SJCRH30 (cell line): ENCODE measurements around the gene TTC28. TPM values are rescaled to one million over a fixed set of nuclear protein-coding genes. Genes with fewer than 3 reads are reported as not detected.

Experiments
- DNase-seq, 2 experiments: peaks; one replicate each; pipeline ENCODE4 v3.0.0-alpha.2; 2015 to 2020
- H3K27ac ChIP-seq: fragments of 250-450 bp; sonication (Bioruptor Pico); 2 replicates; pipeline ENCODE4 v1.5.1; 2020; ENCODE audit warnings: mild to moderate bottlenecking, moderate library complexity
- H3K27me3 ChIP-seq: fragments of 250-450 bp; sonication (Bioruptor Pico); 2 replicates; pipeline ENCODE4 v1.5.1; 2020; ENCODE audit warnings: mild to moderate bottlenecking, moderate library complexity
- H3K36me3 ChIP-seq: fragments of 250-450 bp; sonication (Bioruptor Pico); 2 replicates; pipeline ENCODE4 v1.5.1; 2020; ENCODE audit warnings: mild to moderate bottlenecking, moderate library complexity
- H3K4me1 ChIP-seq: fragments of 250-450 bp; sonication (Bioruptor Pico); 2 replicates; pipeline ENCODE4 v1.5.1; 2020; ENCODE audit warnings: mild to moderate bottlenecking, moderate library complexity
- H3K4me3 ChIP-seq: fragments of 250-450 bp; sonication (Bioruptor Pico); 2 replicates; pipeline ENCODE4 v1.5.1; 2020; ENCODE audit warnings: mild to moderate bottlenecking, moderate library complexity
- H3K9me3 ChIP-seq: fragments of 250-450 bp; sonication (Bioruptor Pico); replicated peaks from 2 replicates; pipeline ENCODE4 v1.5.1; 2020; ENCODE audit warnings: mild to moderate bottlenecking, moderate library complexity
- total RNA-seq: library from RNA; depleted of rRNA; stranded (reverse); fragments of >200 nt; shearing (Covaris generic); gene quantifications from 2 replicates; pipeline ENCODE4 v1.2.3, GENCODE V29; 2014

TTC28 gene
- total RNA-seq, 1 experiment from 2014 or later, result 12.8 TPM

- no peak overlapping the region for H3K27ac ChIP-seq
Observed at GRCh38 chr22:28027453-28028448, 651.9 kb downstream of the TTC28 start.

DNA sequence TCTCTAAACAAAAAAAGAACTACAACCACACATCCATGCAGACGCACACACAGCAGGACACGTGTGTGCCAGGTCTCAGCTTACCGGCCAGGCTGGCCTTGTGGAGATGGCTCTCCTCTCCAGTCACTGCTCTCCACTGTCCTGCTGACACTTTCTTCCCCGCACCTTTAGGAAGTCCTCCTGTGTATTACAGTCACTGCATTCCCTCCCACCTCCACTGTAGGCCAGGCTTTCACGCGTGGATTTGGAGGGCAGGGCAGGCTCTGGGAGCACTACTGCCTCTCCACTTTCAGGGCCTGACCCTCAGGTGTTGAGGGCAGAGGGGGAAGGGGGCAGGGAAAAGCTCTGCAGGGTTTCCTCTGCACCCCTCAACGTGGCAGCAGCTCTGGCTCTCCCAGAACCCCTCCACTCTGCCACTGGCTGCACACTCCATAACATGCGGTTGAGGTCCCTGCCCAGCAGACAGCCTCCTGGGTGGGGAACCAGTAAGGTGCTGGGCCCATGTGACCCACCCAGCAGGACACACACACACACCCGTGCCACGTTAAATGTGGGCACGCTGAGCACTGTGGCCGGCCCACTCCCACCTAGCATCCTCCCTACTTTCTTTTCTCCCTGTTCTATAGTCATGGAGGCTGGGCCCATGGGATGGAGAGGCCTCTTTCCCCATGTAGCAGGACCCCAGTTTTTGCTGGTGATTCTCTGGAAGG lies 653.6 kb downstream of the TTC28 start:
- Histone ChIP-seq H3K4me3 (no peak overlapping the region), H3K9me3 (no peaks in the 10 kb centered on the region), H3K4me1 (peaks cover 11% of the 10 kb centered on the region), H3K27ac (no peak overlapping the region), H3K36me3 (no peaks in the 10 kb centered on the region), H3K27me3 (no peaks in the 10 kb centered on the region)
- no peak for DNase-seq

More at GRCh38 chr22:28027453-28028448, 651.9 kb downstream of the TTC28 start:
- Histone ChIP-seq H3K27me3 (no peaks in the 10 kb centered on the region), H3K36me3 (no peaks in the 10 kb centered on the region), H3K4me1 (no peaks in the 10 kb centered on the region), H3K9me3 (no peaks in the 10 kb centered on the region), H3K4me3 (no peak overlapping the region)
- DNase-seq, result no peak

- no peak for DNase-seq
- Histone ChIP-seq H3K9me3 (no peaks in the 10 kb centered on the region), H3K4me1 (peaks cover 16% of the 10 kb centered on the region), H3K27me3 (no peaks in the 10 kb centered on the region), H3K4me3 (no peak overlapping the region), H3K36me3 (no peaks in the 10 kb centered on the region), H3K27ac (no peak overlapping the region)
Observed at GRCh38 chr22:28025333-28025732, 654.3 kb downstream of the TTC28 start.

- H3K36me3 ChIP-seq, result no peaks in the 10 kb centered on the region
- H3K9me3 ChIP-seq, result no peaks in the 10 kb centered on the region
- H3K4me3 ChIP-seq, result no peak overlapping the region
- no peak overlapping the region for H3K27ac ChIP-seq
- H3K4me1 ChIP-seq, result peaks cover 20% of the 10 kb centered on the region
- peak in 1 of 2 experiments; percentile 19 for DNase-seq
- H3K27me3 ChIP-seq, result no peaks in the 10 kb centered on the region
Observed at GRCh38 chr22:28024422-28024888, 655.2 kb downstream of the TTC28 start.

GRCh38 chr22:28023774-28024173 lies 655.9 kb downstream of the TTC28 start:
- no peak overlapping the region for H3K27ac ChIP-seq

GRCh38 chr22:28023036-28023435 lies 656.6 kb downstream of the TTC28 start:
- H3K27me3 ChIP-seq, result no peaks in the 10 kb centered on the region
- no peak overlapping the region for H3K27ac ChIP-seq
- DNase-seq, result no peak
- H3K4me3 ChIP-seq, result no peak overlapping the region
- H3K36me3 ChIP-seq, result no peaks in the 10 kb centered on the region
- no peaks in the 10 kb centered on the region for H3K9me3 ChIP-seq
- peaks cover 28% of the 10 kb centered on the region for H3K4me1 ChIP-seq

More at GRCh38 chr22:28023774-28024173, 655.9 kb downstream of the TTC28 start:
- Histone ChIP-seq H3K9me3 (no peaks in the 10 kb centered on the region), H3K4me1 (peaks cover 27% of the 10 kb centered on the region), H3K27me3 (no peaks in the 10 kb centered on the region), H3K4me3 (no peak overlapping the region), H3K36me3 (no peaks in the 10 kb centered on the region)
- no peak for DNase-seq

DNA sequence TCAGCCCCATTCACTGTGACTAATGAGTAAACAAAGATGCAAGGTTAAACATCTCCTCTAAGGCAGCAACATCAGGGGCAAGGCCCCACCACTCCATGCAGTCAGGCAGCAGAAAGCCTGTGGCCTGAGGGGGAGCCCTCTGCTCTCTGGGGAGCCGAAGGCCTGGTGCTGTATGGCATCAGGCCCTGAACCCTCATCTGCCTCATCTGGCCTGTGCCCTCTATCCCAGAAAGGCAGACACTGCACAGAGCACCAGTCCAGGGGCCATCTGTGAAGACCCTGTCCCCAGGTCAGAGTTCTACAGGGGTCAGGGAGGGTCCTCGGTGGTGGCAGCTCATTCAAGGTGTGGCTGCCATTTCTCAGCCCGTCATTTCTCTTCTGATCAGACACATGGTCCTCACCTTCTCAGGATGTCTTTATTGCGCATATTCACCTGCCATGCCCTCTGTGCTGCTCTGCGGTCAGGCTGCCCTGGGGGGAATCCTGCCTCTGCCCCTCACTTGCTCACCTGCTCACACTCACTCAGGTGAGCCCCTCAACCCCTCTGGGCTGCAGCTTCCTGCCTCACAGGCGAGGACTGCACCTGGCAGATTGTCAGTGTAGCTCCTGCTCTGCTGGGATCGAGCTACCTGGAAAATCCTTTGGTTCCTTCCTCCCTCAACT lies 657.5 kb downstream of the TTC28 start:
- Histone ChIP-seq H3K27me3 (no peaks in the 10 kb centered on the region), H3K9me3 (no peaks in the 10 kb centered on the region), H3K36me3 (no peaks in the 10 kb centered on the region), H3K4me1 (peaks cover 28% of the 10 kb centered on the region), H3K27ac (no peak overlapping the region), H3K4me3 (no peak overlapping the region)
- DNase-seq, result no peak

DNA sequence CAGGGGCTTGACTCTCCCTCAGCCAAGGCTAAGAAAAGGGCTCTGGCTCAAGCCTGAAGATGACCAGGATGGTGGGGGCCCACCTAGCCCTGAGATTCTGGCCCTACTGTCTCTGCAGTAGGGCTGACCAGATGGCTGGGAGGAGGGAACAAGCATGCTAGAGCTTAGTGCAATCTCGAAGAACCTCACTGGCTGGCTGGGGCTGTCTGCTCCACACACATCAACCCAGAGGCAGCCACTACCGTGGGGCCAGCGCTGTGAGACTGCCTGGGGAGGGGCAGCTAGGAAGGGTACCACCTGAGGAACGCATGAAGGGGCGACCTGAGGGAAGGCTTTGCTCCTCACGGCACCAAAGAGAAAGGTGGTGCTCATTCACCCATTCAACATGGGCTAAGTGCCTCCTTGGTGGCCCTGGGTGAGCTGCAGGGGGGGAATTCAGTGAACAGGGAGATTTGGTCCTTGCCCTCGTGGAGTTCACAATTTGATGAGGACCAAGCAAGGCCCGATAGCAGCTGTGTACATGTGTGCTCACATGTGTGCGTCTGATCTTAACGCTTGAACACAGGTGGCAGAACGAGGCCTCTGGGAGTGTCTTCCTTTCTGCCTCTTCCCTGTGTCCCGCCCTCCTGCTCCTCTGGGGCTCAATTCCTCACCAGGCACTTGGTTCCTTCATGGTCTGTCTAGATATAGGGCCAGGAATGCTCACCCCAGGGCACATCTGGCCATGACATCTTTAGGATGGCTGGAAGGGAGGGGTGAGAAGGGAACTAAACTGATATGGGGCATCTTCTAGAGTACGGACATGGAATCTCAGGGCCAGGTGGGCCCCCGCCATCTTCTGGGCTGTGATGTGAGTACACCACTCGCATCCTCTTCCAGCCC lies 658.3 kb downstream of the TTC28 start:
- H3K27ac ChIP-seq, result peak overlapping the region; percentile 46

GRCh38 chr22:28019881-28020861 lies 659.5 kb downstream of the TTC28 start:
- Histone ChIP-seq H3K4me1 (peaks cover 28% of the 10 kb centered on the region), H3K4me3 (peak overlapping the region; percentile 43)

More for the DNA sequence above, 658.3 kb downstream of the TTC28 start:
- peak; percentile 20 to 34 for DNase-seq
- Histone ChIP-seq H3K27me3 (no peaks in the 10 kb centered on the region), H3K9me3 (no peaks in the 10 kb centered on the region), H3K4me1 (peaks cover 28% of the 10 kb centered on the region), H3K36me3 (no peaks in the 10 kb centered on the region), H3K4me3 (no peak overlapping the region)

GRCh38 chr22:28019360-28019759 lies 660.3 kb downstream of the TTC28 start:
- Histone ChIP-seq H3K4me1 (peaks cover 28% of the 10 kb centered on the region), H3K27ac (no peak overlapping the region; the same call in 1 of the 2 replicates), H3K27me3 (no peaks in the 10 kb centered on the region), H3K9me3 (no peaks in the 10 kb centered on the region), H3K36me3 (no peaks in the 10 kb centered on the region), H3K4me3 (no peak overlapping the region)
- peak; percentile 49 to 57 for DNase-seq

More at GRCh38 chr22:28019881-28020861, 659.5 kb downstream of the TTC28 start:
- Histone ChIP-seq H3K36me3 (no peaks in the 10 kb centered on the region), H3K27me3 (no peaks in the 10 kb centered on the region), H3K27ac (peak overlapping the region; percentile 46), H3K9me3 (no peaks in the 10 kb centered on the region)
- DNase-seq, result peak; percentile 88 to 93

- no peaks in the 10 kb centered on the region for H3K27me3 ChIP-seq
- peaks cover 28% of the 10 kb centered on the region for H3K4me1 ChIP-seq
- H3K9me3 ChIP-seq, result no peaks in the 10 kb centered on the region
- DNase-seq, result no peak
- no peak overlapping the region for H3K4me3 ChIP-seq
- H3K27ac ChIP-seq, result no peak overlapping the region
- no peaks in the 10 kb centered on the region for H3K36me3 ChIP-seq
Observed at GRCh38 chr22:28018461-28018927, 661.1 kb downstream of the TTC28 start.

GRCh38 chr22:28017859-28018258 lies 661.8 kb downstream of the TTC28 start:
- H3K27ac ChIP-seq, result no peak overlapping the region
- peaks cover 28% of the 10 kb centered on the region for H3K4me1 ChIP-seq
- no peaks in the 10 kb centered on the region for H3K9me3 ChIP-seq
- DNase-seq, result no peak
- H3K4me3 ChIP-seq, result no peak overlapping the region
- no peaks in the 10 kb centered on the region for H3K27me3 ChIP-seq
- no peaks in the 10 kb centered on the region for H3K36me3 ChIP-seq

GRCh38 chr22:28017558-28017820 lies 662.2 kb downstream of the TTC28 start:
- no peaks in the 10 kb centered on the region for H3K9me3 ChIP-seq
- H3K36me3 ChIP-seq, result no peaks in the 10 kb centered on the region
- DNase-seq, result no peak
- H3K27me3 ChIP-seq, result no peaks in the 10 kb centered on the region
- H3K4me3 ChIP-seq, result no peak overlapping the region
- peaks cover 28% of the 10 kb centered on the region for H3K4me1 ChIP-seq
- no peak overlapping the region for H3K27ac ChIP-seq
